Activated effector memory CD4-positive, alpha-beta T cell treated with anti-CD3 and anti-CD28 coated beads, Interleukin-2, amount 50 U/mL, for 16 hours (primary cell): Measurements from ENCODE around the gene CD151.

ENCODE experiments used
- DNase-seq: peaks from one replicate; pipeline ENCODE4 v3.0.0-alpha.2; 2020

Gene CD151

DNA sequence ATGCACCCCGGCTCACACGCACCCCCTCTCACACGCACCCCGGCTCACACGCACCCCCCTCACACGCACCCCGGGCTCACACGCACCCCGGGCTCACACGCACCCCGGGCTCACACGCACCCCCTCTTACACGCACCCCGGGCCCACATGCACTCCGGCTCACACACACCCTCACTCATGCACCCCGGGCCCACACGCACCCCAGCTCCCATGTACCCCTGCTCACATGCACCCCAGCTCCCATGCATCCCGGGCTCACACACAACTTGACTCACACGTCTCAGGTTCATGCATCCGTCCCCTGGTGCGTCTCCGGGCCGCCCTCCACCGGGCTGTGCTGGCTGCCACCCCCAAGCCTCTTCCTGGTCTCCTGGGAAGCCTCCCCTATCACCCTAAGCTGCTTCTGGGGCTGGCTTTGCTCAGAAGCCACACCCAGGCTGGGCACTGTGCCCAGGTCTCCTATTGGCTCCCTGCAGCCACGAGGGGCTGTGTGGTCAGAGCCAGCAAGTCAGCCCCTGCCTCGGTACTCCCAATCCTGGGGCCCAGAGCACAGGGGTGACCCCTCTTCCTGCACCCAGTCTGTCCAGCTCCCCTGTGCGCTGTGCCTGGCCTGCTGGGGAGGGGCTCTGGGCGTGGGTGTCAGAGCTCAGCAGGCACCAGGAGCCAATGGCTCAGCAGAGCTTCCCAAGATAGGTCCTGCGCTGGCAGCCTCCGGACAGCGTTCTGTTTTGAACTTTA is 26.8 kb downstream of the CD151 start:
- DNase-seq, result no peak

DNA sequence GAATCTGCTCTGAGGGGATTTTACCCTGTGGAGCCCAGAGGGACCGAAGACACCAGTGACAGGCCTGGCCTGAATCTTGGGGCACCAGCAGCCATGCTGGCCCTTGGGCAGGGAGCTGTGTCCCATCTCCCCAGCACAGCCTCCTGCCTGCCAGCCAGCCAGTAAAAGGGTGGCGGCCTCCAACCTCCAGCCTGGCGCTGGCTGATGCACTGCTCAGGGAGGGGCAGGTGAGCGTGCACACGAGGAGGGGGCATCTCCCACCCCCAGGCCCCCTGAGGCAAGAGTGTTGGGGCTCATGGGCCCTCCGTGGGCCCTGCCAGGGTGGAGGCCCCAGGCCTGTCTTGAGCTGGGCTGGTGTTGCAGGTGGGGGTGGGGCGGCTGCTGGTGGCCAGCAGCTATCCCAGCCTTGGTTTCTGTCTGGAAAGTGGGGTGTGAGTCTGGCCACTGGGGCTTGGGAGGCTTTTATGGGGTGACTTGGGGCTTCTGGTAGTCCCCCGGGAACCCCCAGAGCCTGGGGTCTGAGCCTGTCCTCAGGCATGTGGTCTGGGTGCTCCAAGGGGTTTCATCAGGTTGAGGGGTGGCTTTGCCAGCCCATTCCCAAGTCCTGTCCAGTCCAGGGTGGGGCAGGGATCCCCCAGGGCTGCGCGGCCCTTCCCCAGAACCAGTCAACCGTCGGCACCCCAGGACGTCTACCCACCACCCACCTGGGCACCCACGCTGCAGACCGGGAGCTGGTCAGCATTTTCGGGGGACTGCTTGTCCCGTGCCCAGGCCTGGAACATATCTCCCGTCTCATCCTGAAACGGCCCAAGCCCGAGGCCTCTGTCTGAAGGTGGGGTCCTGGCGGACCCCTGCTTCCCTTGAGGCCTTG is 27.7 kb downstream of the CD151 start:
- DNase-seq, result no peak

DNA sequence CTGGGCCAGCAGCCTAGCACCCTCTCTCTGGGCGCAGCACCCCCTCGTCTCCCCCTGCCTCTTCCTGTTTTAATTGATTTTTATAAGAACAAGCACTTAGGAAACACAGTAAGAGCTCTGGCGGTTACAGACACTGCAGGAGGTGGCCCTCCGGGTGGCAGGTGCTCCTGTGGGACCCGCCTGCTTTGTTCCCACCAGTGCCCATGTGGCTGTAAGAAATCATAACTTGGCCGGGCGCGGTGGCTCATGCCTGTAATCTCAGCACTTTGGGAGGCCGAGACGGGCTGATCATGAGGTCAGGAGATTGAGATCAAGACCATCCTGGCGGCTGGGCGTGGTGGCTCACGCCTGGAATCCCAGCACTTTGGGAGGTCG is 28.3 kb downstream of the CD151 start:
- DNase-seq, result no peak

DNA sequence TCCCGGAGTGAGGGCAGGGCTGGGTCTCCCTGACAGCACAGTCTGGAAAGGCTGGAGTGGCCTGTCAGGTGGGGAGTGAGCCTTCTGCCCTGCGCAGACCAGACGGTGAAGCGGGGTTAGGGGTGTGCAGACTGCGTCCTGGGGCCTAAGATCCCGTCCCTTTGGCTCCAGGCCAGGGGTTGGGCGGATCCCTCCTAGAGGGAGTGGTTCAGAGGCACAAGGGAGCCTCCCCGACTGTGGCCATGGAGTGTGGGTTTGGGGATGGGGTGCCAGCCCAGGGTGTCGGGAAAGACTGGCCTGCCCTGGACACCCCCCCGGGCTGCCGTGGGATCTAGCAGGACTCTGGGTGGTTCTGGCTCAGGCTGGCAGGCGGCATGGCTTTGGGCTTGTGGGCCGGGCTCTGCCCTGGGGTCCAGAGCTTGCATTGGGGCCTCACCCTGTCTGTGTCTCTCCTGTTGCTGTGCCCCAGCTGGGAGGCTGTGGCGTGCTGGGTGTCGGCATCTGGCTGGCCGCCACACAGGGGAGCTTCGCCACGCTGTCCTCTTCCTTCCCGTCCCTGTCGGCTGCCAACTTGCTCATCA is 29.4 kb downstream of the CD151 start:
- no peak for DNase-seq

DNA sequence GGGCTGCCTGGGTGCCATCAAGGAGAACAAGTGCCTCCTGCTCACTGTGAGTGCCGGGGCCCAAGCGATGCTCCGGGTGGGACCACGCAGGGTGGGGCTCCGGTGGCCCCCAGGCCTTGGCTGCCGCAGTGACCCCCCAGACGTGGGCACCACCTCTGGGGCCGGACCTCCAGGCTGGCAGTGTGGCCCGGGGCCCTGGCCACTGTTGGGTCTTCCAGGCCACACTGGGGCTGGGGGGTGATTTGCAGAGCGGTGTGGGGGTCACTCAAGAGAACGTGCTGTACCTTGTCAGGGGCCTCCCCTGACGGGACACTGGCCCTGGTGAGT is 29.9 kb downstream of the CD151 start:
- no peak for DNase-seq

DNA sequence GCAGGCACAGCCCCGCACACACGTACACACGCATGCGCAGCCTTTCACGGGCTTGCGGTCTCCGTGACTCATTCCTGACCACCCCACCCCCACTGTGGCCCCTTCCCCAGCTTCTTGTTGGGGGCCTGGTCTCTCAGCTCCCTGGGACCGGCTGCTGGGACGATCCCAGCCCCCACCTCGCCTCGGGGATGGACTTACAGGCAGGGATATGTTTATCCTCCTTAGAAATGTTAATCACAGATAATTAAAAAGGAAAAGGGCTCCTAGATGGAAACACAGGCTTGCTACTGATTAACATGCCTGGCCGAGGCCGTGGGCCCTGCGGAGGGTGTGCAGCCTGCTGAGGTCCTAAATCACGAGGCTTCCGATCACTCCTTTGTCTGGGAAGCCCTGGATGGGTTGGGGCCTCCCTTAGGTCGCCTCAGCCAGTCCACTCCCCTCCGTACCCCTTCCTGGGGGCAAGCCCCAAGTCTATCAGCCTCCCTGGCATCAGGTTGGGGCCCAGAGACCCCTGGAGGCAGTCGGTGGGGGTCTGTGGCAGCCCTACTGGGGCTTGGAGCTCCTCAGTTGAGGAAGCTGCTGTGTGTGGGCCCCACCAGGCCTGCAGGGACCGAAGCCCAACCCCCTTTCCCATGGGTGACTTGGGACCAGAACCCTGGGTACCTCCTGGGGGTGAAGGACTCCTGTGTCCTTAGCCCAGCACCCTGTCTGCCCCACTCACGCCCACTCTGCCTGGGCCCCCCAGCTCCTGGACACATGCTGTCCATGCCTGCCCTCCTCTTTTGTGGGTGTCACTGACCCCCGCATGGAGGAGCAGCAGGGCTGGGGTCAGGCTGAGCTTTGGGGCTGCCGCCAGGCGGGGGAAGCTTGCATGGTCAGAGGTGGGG is 30.5 kb downstream of the CD151 start:
- no peak for DNase-seq

DNA sequence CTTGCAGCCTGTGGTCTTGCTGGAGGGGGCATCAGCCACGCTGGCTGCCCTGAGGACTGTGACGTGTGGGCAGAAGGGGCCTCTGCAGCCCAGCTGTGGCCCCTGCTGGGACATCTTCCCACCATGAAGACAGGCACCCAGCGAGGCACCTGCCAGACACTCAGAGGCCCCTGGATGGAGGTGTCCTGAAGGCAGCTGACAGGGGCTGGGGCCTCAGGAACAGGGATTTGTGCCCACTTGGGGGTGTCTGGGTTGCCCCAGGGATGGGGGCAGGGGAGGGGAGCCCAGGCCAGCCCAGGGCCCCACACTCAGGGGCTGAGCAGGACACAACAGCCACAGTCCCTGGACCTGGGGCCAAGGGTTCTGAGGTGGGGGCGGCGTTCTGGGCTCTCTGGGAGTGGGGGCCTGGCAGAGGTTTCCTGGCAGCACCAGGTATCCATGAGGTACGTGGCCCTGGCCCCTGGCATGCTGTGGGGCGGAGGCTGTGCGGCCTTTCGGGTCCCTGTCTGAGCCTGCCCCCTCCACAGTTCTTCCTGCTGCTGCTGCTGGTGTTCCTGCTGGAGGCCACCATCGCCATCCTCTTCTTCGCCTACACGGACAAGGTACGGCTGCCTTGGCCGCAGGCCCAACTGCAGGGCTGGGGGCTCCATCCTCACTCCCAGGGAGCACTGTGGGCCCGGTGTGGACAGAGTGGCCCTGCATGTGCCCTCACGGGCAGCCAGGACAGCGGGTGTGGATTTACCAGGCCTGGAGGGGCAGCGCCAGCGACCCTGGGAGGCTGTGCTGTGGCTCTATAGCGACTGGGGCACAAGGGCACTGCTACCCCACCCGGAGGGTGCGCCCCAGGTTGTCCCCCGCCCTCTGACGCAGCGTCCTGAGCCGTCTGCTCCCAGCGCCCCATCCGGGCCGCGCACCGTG is 31.4 kb downstream of the CD151 start:
- no peak for DNase-seq

DNA sequence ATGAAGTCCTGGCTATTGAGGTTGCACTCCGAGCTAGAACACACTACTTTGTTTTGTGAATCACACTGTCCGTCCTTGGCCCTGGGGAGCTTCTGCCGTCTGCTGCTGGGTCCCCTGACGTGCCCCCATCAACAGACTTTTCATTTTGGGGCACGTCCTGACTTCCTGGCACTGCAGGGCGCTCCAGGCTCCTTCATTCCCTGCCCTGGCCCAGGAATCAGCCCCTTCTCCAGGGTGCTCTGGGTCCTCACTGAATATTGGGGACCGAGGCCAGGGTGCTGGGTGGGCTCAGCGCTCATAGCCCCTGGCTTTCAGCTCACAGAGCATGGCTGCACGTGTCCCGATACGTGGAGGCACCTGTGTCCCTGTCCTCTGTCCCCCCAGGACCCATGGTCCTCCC is 32.1 kb downstream of the CD151 start:
- no peak for DNase-seq

DNA sequence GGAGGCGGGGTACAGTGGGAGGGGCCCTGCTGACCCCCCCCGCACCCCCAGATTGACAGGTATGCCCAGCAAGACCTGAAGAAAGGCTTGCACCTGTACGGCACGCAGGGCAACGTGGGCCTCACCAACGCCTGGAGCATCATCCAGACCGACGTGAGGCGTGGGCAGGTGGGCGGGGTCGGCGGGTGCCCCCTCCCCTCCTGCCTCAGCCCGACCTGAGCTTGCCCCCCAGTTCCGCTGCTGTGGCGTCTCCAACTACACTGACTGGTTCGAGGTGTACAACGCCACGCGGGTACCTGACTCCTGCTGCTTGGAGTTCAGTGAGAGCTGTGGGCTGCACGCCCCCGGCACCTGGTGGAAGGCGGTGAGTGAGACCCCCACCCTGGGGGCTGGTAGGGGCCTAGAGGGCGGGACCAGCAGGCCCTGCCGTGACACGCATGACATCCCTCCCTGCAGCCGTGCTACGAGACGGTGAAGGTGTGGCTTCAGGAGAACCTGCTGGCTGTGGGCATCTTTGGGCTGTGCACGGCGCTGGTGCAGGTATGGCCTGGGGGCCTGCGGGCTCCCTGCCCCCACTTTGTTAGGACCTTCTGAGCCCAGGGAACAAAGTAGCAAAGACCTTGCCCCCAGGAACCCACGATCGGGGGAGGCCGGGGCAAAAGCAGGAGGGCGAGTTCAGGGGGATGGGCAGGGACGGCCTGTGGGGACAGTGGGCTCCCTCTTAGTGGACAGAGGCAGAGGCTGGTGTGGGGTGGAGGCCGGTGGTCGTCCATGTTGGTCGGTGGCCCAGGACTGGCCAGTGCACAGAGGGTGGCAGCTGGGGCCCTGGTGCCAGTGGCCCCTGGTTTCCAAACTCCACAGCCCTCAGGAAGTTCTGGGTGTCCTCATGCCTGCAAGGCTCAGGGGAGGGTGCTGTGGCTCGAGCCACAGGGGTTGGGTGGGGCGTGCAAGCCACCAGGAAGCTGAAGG is 33.0 kb downstream of the CD151 start:
- no peak for DNase-seq

DNA sequence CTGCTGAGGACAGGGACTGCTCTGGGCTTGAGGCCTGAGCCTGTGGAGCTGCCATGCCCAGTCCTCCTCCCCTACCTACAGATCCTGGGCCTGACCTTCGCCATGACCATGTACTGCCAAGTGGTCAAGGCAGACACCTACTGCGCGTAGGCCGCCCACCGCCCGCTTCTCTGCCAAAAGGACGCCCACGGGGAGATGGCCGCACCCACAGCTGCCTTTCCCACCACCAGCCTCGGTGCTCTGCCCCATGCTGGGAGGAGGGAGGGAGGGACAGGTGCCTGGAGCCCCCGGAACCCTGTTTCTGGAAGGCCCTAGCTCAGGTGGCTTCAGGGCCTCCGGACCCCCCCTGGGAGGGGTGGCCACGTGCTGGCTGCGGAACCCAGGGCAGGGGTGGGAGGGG is 33.7 kb downstream of the CD151 start:
- DNase-seq, result no peak

DNA sequence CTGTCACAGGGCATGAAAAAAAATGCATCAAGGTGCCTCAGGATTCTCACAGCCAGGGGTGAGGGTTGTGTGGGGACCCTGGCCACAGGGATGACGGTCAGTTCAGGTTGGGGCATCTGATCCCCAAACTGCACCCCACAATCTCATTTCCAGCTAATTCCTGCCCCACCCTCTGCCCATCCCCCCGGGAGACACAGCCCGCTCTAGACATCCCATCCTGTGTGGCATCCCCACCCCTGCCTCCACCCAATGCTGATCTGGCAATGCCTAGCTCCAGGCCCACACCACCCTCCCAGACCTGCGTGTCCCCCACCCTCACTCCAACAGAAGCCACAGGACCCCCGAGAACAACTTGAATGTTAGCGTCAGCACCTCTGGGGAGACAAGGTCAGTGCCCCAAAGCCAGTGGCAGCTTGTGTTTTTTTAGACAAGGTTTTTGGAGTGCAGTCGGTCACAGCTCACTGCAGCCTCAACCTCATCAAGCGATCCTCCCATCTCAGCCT is 35.2 kb downstream of the CD151 start:
- DNase-seq, result no peak

DNA sequence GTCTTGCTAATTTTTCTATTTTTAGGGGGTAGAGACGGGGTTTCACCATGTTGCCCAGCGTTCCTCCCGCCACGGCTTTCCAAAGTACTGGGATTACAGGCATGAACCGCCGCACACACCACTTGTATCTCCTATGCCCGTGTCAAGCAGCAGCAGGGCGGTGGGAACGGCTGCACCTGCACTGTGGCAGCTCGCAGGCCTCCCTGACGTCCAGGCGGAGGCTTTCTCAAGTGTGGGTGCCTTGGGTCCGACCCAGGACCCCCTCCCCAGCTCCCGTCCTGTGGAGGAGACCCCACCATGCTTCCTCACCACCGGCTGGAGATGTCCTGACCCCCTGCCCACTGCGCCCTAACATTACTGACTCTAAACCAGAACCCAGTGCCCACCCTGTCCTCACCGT is 35.6 kb downstream of the CD151 start:
- DNase-seq, result no peak

DNA sequence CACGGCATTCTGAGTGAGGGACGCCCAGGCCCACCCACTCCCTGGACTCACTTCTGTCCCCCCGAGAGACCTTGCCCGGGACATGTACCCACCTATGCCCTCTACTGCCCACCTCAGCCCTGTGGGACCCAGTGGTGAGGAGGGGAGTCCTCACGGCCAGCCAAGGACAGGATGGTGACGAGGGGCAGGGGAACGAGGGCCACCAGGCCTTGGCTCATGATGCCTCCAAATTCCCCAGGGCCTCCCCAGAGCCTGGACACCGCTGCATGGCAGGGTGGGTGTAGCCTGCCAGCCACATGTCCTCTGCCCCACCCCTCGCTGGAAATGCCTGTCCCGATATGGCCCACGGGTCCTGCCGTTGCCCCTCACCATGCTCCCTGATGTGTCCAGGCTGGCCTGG is 36.0 kb downstream of the CD151 start:
- no peak for DNase-seq

DNA sequence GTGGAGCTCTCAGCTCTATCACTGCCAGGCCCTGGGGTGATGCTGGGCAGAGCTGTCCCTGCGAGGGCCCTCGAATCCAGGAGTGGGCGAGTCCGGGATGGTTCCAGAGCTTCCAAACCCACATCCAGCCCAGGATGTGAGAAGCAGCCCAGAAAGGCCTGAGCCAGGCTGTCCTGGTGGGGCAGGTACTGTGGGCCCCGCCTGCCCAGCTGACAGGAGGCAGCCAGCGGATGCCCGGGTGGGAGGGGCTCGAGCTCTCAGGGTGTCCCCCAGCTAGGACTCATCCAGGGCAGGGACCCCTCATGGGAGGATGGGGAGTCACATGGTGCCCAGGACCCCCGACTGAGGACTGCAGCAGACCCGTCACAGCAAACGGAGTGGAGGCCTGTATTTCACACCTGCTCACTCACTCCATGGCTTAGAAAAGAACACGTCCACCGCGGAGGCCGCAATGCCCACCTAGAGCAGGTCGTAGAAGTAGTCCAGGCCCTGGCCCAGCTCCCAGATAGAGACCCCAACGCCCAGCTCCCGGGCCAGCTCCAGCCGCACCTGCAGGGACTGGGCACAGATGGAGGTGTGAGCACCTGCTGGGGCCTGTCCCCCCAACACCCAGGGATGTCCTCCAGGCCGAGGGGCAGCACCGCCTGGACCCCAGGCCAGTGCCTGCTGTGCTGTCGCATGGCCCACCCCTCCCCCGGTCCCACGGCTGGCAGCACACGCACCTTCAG is 36.8 kb downstream of the CD151 start:
- no peak for DNase-seq

DNA sequence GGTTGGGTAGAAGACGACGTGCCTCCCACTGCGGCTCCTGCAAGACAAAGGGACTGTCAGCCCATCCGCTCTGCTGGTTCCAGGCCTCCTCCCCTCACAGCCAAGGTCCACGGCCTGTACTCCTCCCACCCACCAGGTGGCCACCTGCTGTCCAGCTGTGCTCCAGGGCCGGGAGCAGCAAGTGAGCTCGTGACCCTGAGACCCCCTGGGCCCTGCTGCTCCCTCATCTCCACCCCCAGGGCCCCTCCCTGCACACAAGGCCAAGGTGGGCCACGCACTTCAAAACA is 37.3 kb downstream of the CD151 start:
- DNase-seq, result no peak

DNA sequence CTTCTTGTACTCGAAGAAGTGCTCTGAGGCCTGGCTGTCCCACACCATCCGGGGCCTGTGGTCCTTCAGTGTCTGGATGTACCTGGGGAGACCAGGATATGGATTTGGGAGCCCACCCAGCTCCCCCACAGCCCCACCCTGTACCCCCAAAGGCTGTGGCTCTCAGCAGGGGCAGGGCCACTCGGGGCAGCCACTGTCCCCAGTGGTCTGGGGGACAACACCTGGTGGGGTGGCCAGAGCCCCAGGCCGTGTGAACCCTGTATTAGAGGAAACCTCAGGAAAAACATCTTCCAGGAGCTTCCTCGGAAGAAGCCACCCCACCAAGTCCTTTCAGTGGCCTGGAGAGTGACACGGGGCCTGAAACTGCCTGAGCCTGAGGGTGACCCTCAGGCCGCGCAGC is 37.7 kb downstream of the CD151 start:
- no peak for DNase-seq

DNA sequence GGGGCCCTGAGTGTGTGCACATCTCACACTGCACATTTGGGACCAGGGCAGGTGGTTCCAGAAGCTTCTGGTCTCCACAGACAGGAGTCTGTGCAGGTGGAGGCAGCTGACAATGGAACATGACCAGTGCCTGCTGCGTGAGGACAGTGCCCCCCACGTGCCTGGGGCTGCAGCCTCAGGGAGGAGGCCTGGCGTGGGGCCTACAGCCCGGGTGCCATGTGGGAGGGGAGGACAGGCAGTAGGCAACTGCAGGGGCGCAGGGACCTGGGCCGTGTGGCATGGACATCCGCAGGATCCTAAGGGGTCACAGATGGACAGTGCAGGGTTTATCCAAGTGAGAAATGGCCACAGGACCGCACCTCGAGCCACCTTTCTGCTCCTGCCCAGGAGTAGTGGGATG is 38.7 kb downstream of the CD151 start:
- DNase-seq, result no peak

DNA sequence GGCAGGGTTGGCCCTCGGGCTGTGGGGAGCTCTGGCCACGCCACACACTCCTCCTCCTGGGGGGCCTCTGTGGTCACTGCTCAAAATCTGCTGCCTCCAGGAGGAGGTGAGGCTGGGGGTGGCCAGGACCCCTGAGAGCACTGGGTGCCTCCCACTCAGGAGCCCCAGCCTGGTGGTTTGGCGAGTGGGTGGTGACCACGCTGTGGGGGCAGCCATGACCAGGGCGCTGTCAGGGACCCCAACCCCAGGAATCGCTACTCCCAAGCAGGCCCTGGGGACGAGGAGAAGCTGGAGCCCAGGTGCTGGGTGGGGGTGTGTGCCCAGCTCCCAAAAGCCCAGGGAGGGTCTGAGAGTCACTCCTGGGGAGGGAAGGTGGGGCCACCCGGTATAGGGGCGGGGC is 40.0 kb downstream of the CD151 start:
- DNase-seq, result no peak

DNA sequence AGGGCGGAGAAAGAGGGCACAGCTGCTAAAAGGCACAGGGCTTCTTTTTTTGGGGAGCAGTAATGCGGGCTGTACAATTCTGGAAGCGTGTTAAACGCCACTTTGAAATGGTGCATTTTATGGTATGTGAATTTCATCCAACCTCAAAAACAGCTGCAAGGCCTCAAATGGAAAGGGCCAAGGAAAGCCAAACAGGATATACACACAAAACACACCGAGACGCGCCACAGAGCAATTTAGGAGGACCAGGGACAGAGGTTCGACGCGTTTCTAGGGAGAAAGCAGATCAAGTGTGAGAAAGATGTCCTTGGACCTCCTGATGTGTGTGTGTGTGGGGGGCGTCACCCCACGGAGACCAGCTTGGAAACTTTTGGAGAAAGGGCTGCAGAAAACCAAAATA is 41.0 kb downstream of the CD151 start:
- DNase-seq, result no peak

DNA sequence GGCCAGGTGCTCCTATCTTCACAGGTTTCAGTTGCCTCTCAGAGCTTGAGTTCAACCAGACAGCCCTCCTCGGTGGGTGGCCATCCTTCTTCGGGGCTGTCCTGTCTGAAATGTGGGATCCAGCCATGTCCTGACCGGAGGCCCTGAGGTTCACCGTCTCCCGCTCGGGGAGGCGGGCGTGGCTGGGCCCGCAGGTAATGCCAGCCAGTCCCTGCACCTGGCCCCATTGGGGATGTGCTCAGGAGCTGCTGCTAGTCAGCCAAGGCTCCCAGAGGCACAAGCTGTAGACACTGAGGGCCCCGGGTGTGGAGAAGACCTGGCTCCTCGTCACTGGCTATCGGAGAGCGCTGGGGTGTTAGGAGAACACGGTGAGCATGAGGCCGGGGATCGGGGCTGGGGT is 42.5 kb downstream of the CD151 start:
- DNase-seq, result no peak
